ENCODE data around the gene PRPF8. TPM values are rescaled to one million over a fixed set of nuclear protein-coding genes. Genes with fewer than 3 reads are reported as not detected.

The PRPF8 gene
- total and polyA plus RNA-seq, 2 of the 13 experiments (the other 11 are each of a cell fraction or from before 2014, with no cell fraction given), result 112 to 179 TPM

GRCh38 chr17:1628856-1629503 is 55.7 kb downstream of the PRPF8 start (continued):
- TF ChIP-seq PATZ1 (CRISPR knock-in tag; IDR thresholded peaks at IDR 0.05), result peak; percentile 62
- TF ChIP-seq GABPA (IDR thresholded peaks at IDR 0.05; ENCODE audit: low read depth, low read length), result no peak
- TF ChIP-seq GABPA (CRISPR knock-in tag; IDR thresholded peaks at IDR 0.05; ENCODE audit: low read depth), result peak; percentile 64
- no peak for TF ChIP-seq MIXL1 (CRISPR knock-in tag; IDR thresholded peaks at IDR 0.05)
- TF ChIP-seq FOXA1 (IDR thresholded peaks at IDR 0.05), result no peak
- TF ChIP-seq FOXA1 (CRISPR knock-in tag; IDR thresholded peaks at IDR 0.05), result peak; percentile 43; the same call in 1 of the 2 replicates
- 0 out of 2 replicates have a peak, but pooled peaks have one; percentile 45 for TF ChIP-seq PRDM10 (CRISPR knock-in tag; IDR thresholded peaks at IDR 0.05; ENCODE audit: low read depth)
- peak; percentile 9 for TF ChIP-seq TBL1XR1 (IDR thresholded peaks at IDR 0.05; ENCODE audit: borderline replicate concordance, low read length, partially characterized antibody)
- TF ChIP-seq ZNF580 (CRISPR knock-in tag; IDR thresholded peaks at IDR 0.05; ENCODE audit: borderline replicate concordance, low read depth), result 0 out of 2 replicates have a peak, but pooled peaks have one; percentile 14
- no peak for TF ChIP-seq ZNF281 (CRISPR knock-in tag; IDR thresholded peaks at IDR 0.05; ENCODE audit: borderline replicate concordance)
- no peak for TF ChIP-seq ZNF280B (CRISPR knock-in tag; IDR thresholded peaks at IDR 0.05; ENCODE audit: borderline replicate concordance)
- no peak for TF ChIP-seq ZNF570 (CRISPR knock-in tag; IDR thresholded peaks at IDR 0.05; ENCODE audit: borderline replicate concordance)
- peak; percentile 59 for TF ChIP-seq MAZ (IDR thresholded peaks at IDR 0.05; ENCODE audit: borderline replicate concordance, low read depth, low read length)
- peak; percentile 48; the same call in 1 of the 2 replicates for TF ChIP-seq MAZ (CRISPR knock-in tag; IDR thresholded peaks at IDR 0.05; ENCODE audit: low read depth)
- TF ChIP-seq ETS1 (CRISPR knock-in tag; IDR thresholded peaks at IDR 0.05), result no peak
- 0 out of 2 replicates have a peak, but pooled peaks have one; percentile 8 for TF ChIP-seq ZNF546 (CRISPR knock-in tag; conservative IDR thresholded peaks at IDR 0.05)
- TF ChIP-seq MED1 (CRISPR knock-in tag; IDR thresholded peaks at IDR 0.05), result 0 out of 2 replicates have a peak, but pooled peaks have one; percentile 16
